Stimulated activated CD8-positive, alpha-beta memory T cell treated with anti-CD3 and anti-CD28 coated beads, Interleukin-12 subunit alpha, Interleukin-12 subunit beta, amount 100 ng/mL, for 1 hour (primary cell): ENCODE data around the gene CCDC40.

ENCODE experiments used
- DNase-seq: peaks from one replicate; pipeline ENCODE4 v3.0.0-alpha.2; 2020; ENCODE audit warnings: low read depth

The CCDC40 gene

DNA sequence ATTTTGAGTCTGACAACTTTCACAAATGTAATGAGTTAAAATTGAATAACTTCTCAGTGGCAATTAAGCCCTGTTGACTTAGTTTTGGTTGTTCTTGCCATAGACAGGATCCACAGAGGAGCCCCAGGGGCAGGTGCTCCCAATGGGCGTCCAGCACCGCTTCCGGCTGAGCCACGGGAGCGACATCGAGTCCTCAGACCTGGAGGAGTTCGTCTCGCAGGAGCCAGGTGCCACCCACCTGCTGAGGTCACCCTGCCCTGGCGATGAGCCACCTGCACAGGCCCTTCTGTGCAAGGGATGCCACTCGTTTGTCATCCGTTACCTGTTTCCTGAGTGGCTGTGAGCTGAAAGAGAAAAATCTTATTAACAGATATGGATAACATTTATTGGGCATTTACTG, 10.7 kb downstream of the CCDC40 start:
- DNase-seq = no peak

DNA sequence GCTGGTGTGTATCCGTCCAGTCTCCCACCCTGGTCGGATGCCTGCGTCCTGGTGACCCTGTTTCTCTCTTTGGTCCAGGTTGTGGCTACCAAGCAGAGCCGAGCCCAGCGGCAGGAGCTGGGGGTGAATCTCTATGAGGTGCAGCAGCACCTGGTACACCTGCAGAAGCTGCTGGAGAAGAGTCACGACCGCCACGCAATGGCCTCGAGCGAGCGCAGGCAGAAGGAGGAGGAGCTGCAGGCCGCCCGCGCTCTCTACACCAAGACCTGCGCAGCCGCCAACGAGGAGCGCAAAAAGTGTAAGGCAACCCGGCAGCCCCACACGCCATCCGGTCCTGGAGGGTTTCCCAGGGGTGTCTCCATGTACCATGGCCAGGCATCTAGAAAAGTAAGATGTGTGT, 13.5 kb downstream of the CCDC40 start:
- no peak for DNase-seq

DNA sequence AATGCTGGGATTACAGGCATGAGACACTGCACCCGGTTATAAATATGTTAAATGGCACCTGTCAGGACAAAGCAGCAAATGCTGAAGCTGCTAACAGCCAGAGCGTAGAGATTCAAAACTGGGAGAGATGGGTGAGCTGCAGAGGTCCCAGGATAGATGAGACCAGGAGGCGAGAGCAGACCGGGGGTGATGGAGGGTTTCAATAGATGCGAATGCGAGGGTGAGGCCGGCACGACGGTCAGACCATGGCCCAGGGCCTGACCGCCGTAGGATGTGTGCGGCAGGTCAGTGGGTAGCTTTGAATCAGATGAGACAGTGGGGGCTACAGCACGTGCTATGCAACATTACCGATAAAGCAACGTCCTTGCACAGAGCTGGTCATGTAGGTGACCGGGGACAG, 14.3 kb downstream of the CCDC40 start:
- DNase-seq = no peak

DNA sequence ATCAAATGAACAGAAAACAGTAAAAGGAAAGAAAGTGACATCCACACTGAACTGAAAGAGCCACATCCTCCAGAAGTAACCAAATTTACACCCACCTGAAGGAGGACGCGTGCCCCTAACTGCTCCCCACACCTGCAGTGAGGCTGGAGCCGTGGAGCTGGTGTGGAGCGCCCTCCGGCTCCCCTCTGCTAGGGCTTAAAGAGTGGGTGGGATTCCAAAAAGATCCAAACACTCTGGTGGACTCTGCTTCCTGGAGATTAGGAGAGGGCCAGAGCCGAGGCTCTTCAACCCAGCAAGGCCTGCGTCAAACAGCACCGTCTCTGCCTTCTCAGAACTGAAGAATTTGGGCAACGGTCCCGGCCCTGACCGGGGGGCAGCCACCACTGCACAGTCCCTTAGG, 15.2 kb downstream of the CCDC40 start:
- DNase-seq = no peak

DNA sequence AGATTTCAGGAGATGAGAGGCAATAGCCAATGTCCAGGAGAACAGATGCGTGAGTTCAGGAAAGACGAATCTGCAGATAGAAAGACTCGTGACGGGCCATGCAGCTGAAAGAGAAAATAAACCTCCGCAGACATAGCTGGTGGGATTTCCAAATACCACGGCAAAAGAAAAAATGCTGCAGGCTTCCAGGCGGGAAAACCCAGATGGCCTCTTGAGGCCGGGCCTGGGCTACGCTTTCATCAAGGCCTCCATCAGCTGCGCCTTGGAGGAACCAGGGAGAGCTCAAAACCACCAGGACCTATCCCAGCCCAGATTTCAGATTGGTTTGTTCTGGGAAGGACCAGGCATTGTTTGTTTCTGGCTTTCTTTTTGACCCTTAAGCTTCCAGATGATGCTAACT, 16.7 kb downstream of the CCDC40 start:
- no peak for DNase-seq

DNA sequence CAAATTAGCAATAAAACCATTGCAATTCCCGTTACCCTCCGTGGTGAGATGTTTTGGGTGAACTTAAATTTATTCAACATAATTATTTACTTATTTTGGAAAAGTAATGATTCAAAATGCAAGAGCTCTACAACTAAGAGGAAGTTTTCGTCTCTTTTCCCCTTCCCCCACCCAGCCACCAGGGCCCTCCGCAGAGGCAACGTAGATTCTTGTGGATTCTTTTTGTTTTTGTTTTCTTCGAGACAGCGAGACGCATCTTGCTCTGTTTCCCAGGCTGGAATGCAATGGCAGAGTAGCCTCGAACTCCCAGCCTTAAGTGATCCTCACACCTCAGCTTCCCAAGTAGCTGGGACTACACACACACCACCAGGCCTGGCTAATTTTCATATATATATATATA, 19.2 kb downstream of the CCDC40 start:
- no peak for DNase-seq

DNA sequence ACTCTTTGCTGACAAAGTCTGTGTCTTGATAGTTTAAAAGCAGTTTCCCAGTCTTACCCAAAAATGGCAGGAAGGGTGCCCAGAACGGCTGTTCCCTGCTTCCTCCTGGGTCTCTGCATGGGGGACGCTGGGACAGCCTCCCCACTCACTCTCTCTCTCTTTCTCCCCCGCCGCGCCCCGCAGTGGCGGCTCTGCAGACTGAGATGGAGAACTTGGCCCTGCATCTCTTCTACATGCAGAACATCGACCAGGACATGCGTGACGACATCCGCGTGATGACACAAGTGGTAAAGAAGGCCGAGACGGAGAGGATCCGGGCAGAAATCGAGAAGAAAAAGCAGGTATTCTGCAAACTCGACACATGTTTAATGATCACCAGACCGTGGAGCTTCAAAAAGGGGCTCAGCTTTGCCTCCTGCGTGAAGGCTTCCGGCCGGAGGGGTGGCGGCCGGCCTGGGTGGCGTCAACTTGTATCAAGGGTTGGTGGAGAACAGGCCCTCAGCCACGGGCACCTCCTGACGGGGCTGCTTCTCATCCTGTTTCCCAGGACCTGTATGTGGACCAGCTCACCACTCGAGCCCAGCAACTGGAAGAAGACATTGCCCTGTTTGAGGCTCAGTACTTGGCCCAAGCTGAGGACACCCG, 22.0 kb downstream of the CCDC40 start:
- DNase-seq = no peak

DNA sequence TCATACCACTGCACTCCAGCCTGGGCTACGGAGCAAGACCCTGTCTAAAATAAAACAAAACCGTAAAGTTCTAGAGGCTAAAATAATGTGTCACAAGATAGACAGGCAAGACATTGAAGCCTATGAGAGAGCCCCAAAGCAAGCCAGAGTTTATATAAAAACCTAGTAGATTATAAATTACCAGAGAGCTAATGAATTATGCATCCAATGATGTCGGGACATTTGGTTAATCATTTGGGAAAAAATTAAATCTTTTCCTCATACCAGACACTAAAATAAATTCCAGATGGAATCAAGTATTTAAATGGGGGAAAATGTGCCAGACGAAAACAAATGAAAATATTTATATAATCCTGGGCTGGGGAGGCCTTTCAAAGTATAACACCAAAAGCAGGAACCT, 24.2 kb downstream of the CCDC40 start:
- no peak for DNase-seq

DNA sequence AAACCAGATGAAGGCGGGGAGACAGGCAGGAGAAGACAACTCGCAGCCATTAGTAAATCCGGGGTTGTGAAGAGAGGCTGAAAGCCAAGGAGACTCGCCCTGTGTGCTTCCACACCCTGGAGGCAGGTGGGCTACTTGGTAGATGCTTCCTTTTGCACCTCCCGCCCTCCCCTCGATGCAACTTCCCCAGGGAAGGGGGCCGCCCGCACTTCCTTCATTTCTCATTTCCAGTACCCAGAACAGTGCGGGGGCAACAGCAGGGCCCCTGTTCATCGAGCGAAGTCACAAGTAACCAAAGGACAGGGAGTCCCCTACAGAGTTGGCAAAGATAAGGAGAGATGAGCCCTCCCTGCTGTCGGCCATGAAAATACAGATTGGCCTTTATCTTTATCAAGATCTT, 25.0 kb downstream of the CCDC40 start:
- DNase-seq = no peak

DNA sequence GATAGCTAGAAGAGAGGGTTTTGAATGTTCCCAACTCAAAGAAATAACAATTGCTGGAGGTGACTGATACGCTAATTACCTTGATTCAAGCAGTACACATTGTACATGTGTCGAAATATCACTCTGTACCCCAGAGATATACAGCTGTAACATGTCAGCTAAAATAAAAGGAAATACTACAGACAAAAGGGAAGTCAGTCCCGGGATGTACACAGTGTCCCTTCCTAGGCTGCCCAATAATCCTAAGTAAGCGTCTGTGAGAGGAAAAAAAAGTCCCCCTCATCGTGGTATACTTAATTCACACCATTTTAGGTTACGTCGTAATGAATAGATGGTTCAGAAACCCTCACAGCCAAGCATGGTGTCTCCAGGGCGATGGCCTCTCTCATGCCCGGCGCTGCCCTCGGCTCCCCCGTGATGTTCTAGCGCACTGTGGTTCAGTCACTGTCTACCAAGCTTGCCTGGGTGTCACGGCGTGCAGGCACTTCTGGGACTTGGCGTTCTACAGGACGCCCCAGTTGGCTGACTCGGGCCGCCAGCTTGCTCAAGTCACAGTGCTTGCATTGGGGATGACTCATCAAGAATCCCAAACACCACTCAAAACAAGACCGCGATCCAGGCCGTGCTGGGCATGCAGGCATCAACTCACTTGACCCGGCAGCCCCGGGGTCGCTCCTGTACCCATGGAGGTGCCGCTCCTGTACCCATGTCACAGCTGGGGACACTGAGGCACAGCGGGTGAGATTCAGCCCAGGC, 27.6 kb downstream of the CCDC40 start:
- DNase-seq = no peak

DNA sequence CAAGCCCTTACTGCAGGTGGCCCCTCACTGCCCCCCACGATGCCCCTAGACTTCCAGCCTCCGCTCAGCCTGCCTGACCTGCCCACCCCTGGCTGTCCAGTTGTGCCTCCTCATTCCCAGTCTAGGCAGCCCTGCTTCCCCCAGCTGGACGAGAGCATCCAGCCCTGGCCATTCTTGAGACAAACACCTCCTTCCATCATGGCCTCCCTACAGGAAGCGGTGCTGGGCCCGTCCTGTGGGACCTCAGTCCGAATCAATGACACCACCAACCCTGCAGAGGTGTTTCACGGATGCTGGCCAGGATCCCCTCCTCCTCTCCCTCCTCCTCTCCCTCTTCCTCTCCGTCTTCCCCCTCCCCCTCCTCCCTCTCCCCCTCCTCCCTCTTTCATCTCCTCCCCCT, 28.3 kb downstream of the CCDC40 start:
- no peak for DNase-seq

DNA sequence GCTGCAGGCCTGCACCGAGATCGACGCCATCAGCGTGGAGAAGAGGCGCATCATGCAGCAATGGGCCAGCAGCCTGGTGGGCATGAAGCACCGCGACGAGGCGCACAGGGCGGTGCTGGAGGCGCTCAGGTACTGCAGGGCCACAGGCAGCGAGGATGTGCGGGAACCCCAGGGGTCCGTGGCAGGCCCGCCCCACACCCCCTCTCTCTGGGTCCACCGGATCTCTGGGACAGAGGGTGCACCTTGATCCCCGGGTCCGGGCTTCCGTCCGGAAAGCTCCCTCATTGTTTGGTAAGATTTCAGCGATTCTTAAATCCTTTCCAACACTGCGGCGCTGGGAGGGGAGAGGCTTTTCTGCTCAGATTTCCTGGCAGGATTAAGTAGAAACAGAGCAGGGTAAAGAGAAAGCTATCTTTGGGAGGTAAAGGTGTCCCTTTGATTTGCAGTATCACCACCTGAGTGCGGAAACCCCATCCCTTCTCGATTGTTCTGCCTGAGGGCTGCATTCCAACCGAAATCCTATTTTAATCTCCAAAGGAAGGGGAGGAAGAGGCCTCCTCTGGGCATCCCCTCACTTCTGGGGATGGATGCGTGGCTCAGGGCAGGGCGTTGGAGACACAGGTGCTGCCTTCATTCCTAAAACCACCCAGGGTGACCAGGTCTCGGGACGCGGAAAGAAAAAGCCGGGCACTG, 29.2 kb downstream of the CCDC40 start:
- no peak for DNase-seq

DNA sequence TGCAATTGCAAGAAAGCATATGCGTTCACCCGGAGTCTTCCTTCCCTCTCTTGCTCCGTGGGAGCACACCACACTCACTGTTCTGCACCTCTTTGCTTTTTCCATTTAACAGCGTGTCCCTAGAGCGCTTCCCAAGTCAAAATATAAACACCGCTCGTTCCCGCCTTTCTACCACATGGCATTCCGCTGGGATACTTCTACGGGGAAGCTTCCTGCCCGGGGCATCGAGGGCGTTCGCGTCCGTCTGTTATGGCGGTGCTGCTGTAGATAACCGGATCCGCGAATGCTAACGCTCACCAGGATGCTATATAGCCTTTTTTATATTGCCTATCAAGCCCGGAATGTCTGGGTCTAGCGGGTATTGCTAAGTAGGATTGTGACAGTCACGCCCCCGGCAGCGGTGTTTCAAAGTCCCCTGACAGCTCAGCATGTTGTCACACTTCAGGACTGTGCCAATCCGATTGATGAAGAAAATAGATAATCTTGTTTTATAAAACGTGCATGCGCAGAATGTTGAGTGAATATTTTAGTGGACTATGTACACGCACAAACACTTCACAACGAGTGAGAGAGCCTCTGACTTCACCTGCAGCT, 31.0 kb downstream of the CCDC40 start:
- DNase-seq = no peak

DNA sequence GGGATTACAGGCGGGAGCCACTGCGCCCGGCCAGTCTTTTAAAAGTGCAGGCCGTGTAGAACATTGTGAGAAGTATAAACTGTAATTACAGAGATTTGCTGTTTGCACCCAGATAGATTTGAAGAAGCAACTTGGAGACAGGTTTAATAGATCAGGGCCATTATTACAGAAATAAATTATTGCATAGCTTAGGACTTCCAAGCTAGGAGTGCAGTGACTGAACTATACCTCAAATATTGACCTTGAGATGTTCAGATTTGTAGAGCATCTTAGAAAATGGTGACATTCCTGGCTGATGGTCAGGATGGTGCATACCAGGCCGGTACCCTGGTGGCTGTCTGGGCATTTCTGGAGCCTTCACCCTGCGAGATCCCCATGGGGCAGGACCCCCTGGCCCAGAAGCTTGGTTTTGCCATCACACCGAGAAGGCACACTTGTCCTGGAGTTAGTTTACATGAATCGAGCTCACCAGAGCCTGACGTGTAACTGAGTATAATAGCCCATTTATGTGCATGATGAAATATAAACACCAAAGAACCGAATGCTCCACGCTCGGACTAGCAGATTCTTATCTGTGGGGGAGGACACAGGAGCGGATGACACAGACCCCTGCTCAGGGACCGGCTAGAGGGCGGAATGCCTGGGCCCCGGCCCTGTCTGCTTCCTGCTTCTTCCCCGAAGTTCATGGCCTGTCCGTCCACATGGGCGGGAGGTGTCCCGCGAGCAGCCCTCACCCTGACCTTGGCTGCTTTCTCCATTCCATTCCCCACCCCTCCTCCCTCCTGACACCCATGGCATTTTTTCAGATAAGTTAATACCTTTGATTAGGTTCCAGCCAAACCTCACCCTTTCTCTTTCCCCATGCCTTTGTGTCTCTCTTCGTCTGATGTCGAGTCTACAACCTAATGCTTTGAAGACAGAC, 32.1 kb downstream of the CCDC40 start:
- DNase-seq = no peak

DNA sequence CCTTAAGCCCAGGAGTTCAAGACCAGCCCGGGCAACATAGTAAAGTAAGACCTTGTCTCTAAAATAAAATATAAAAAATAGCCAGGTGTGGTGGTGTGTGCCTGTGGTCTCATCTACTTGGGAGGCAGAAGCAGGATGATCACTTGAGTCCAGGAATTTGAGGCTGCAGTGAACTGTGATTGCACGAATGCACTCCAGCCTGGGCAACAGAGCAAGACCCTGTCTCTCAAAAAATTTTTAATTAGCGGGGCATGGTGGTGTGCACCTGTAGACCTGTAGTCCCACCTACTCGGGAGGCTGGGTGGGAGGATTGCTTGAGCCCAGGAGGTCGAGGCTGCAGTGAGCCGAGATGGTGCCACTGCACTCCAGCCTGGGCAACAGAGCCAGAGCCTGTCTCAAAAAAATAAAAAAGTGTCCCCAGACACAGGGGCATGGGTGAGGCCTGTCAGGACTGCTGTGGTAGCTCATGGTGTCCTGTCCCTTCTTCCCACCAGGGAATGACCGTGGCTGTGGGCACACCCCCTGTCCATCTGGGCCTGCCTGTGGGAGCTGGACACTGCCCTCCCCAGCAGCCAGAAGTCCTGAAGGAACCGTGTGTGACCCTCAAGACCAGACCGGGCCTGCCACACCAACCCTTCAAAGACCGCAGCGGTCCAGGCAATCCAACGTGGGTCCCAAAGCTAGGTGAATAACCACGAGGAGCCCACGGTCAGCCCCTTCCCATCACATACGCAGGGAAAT, 34.1 kb downstream of the CCDC40 start:
- no peak for DNase-seq

DNA sequence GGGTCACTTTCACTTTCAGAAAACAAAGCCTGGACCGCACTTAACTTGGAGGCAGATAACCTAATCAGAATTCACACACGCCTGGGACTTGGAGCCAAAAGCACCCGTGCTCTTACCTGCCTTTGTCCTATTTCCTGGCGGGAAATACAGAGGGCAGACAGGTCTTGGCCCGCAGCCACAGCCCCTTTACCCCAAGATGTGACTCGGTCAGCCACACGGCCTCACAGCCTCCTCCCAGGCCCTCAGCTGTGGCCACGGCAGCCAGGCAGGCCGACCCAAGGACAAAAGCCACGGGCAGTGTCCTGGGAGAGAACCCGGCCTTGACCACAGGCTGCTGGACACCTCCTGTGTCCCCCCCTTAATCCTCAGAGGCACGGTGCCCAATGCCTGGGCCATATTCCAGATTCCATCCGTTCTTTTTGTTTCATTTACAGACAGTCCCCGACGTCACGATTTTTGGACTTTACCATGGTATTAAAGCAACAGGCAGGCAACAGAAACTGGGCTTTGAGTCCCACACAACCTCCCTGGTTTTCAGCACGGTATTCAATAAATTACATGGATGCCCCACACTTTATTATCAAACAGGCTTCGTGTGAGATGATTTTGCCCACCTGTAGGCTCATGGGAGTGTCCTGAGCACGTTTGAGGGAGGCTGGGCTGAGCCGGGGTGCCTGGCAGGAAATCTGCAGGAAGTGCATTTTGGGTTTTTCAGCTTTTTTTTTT, 34.8 kb downstream of the CCDC40 start:
- DNase-seq = no peak

DNA sequence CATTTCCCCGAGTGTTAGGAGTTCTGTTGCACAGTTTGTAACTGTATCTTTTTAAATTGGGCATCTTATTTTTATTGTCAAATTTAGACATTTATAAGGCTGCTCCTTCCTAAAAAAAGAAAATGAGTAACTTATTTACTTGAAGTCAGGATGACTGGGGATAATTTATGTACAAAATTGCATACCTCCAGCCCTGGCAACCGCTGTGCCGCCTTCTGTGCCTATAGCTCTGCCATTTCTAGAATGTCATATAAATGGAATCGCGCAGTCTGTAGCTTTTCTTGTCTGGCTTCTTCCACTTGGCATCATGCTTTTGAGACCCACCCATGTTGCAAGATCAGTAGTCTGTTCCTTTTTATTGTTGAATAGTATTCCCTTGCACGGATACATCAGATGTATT, 36.0 kb downstream of the CCDC40 start:
- no peak for DNase-seq

DNA sequence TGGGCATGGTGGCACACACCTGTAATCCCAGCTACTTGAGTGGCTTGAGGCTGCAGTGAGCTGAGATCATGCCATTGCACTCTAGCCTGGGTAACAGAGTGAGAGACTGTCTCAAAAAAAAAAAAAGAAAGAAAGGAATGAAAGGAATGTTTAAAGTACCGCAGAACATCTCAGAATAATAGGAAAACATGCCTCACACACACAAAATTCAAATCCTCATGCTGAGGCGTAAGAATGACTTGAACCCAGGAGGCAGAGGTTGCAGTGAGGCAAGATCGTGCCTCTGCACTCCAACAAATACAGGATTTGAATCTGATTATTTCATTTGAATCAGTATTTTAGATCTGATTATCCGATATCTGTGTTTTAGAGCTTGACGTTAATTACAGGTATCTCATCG, 43.6 kb downstream of the CCDC40 start:
- no peak for DNase-seq

DNA sequence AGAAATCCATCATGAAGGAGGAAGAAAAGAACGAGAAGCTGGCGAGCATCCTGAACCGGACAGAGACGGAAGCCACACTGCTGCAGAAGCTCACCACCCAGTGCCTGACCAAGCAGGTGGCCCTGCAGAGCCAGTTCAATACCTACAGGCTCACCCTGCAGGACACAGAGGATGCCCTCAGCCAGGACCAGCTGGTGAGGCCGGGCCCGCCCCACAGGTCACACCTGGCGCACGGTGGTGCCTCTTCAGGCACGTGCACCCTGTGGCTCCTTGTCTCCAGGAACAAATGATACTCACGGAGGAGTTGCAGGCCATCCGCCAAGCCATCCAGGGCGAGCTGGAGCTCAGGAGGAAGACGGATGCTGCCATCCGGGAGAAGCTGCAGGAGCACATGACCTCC, 45.2 kb downstream of the CCDC40 start:
- DNase-seq = no peak

DNA sequence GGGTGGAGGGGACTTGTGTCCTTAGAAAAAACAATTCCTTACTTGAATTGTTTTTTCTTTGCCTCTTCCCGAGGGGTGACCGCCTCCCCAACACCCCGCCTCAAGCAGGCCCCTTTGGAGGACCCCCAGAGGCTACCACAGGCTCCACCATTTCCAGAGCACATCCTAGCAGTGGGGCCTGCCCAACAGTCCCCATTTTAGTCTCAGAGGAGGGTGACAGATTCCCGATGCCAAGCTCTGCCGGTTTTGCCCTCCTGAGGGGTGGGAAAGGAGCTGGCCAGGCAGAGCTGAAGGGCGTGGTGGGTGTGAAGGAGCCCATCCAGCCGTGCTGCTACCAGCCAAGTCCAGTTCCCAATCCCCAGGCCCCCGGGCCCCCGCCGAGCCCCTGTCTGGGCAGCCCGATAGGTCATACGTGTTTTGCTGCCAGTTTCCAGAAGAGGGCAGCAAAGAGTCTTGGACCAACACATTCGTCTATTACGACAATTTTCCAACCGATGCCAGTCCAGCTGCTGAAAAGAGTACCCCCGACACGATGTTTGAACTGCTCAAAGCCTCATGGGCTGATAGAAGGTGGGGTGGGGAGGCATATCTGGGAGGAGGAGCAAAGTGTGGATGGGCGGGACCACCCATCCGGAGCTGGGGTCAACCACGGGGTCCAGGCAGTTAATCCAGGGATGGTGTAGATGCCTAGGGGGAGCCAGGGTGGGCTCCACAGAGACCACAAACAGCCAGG, 46.1 kb downstream of the CCDC40 start:
- DNase-seq = peak; percentile 25
